Aortic smooth muscle cell (primary cell): Measurements from ENCODE around the gene SSC5D. TPM values are rescaled to one million over a fixed set of nuclear protein-coding genes. Genes with fewer than 3 reads are reported as not detected.

ENCODE experiments used
- total RNA-seq: library from RNA; depleted of rRNA; stranded (reverse); fragments of >200 nt; gene quantifications from 2 replicates; pipeline ENCODE4 v1.2.3, GENCODE V29; 2014

Gene SSC5D
- total RNA-seq = 12.8 and 30.4 TPM in 2 replicates

DNA sequence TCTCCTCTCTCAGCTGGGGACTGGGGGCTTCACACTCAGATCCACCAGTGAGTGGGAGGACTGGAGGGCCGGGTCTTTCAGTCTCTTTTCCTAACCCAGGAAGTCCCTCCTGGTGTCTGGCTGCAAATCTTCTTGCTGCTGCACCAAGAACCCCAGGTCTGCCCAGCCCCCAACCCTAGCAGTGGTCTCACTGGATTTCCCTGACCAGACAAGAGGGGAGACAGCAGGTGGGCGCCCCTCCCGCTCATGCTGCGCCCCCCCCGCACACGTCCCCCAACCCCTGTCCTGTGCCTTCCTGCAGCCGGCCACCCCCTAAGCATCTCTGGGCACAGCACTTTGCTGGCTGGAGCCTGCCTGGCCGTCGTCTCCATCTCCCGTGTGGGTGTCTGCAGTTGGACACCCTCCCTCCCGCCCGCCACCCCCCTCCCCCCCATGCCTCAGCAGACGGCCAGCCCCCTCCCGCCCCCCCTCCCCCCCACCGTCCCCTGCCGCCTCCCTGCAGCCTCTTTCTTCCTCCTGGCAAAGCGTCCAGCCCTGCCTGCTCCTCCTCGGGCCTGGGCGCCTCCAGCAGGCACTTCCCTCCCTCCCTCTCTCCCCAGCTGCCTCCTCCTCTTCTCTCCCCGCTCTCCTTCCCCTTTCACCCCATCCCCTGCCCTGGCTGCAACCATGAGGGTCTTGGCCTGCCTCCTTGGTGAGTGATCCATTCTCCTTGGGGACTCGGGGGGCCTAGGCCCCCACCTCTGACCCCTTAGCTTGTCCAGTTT lies at the start of gene SSC5D:
Gene SSC5D, plus strand, starts transcription at position 513 of the 764 bp plus-strand sequence. Its CDS starts 154 bp downstream, at position 667.

DNA sequence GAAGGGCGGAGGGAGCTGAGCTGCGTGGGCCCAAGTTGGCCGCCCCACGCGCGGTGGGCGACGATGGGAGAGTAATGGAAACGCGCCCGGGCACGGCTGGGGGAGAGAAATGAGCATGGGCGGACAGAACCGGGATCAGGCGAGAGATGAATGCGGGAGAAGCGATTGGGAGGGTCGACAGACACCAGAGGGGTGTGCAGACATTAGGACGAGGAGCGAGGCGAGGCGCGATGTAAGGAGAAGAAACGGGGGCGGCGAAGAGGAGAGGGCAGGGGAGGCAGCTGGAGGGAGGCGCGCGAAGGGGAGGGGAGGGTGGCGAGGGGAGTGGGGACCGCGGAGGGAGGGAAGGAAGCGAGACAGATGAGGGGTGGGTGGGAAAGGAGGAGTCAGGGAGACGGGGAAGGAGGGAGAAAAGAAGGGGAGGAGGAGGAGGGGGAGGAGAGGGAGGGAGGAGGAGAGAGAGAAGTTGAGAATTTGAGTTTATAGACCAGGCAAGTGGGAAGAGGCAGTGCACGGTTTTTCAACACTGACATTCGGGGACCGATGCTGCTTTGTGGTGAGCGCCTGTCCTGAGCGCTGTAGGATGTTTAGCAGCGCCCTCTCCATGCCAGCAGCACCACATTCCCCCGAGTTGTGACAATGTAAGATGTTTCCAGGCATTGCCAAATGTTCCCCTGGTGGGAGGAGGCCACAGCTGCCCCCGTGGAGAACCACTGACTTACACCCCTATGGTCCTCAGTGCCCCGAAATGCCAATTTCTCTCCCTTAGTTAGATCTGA lies 45.0 kb upstream of the SSC5D start, which contains the start of gene SHISA7:
Gene SHISA7, minus strand, starts transcription at position 256 of the 779 bp plus-strand sequence. CDS start 437 bp downstream, outside the sequence.

DNA sequence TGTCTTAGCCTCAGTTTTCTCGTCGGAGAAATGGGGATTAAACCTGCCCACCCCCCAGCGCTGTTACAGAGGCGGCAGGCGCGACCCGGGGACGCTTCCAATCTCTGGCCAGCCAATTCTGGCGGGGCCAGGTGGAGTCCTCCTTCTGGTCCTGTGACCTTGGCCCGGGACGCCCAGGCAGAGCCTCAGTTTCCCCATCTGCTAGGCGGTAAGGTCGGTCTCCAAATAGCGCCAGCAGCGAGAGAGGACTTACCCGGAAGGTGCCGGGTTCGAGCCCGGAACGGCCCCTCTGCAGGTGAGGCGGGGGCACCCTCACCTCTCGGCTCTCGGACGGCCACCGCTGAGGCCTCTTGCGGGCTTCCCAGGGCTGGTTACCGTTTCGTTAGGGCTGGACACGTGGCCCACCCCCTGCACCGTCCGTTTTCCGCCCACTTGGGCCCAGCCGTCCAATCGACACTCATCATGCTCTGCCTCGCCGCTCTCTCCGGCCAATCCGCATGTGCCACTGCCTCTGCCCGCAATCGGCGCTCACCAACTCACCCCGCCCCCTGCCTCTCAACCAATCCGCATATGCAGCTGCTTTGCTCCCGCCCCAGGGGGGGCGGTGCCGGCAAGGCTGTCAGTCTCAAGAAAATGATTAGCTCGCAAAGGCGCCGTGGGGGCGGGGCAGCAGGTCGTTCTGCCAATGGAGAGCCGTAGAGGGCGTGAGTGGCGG lies 26.8 kb upstream of the SSC5D start, which contains the start of gene ISOC2:
Gene ISOC2, minus strand, starts transcription at position 384 of the 715 bp plus-strand sequence. CDS start 5,156 bp downstream, outside the sequence.

DNA sequence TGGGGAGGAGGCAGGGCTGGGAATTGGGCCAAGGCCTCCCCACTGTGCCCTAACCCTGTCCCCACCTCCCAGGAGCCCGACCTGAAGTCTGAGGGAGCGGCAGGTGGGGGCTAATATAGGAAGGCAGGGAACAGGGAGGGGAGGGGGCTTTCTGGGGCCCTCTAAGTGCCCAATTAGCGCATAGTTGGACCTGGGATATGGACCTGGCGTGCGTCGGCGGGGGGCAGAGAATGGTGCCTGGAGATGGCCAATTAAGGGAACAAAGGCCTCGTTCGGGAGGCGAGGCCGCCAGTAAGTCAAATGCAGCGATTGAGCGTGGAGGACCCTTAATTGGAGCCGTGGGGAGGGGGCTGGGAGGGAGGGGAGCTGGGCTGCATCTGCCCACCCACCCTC lies 23.6 kb upstream of the SSC5D start, which contains the start of gene C19orf85:
Gene C19orf85, minus strand, starts transcription at position 90 of the 393 bp plus-strand sequence. CDS start 197 bp downstream, outside the sequence.

DNA sequence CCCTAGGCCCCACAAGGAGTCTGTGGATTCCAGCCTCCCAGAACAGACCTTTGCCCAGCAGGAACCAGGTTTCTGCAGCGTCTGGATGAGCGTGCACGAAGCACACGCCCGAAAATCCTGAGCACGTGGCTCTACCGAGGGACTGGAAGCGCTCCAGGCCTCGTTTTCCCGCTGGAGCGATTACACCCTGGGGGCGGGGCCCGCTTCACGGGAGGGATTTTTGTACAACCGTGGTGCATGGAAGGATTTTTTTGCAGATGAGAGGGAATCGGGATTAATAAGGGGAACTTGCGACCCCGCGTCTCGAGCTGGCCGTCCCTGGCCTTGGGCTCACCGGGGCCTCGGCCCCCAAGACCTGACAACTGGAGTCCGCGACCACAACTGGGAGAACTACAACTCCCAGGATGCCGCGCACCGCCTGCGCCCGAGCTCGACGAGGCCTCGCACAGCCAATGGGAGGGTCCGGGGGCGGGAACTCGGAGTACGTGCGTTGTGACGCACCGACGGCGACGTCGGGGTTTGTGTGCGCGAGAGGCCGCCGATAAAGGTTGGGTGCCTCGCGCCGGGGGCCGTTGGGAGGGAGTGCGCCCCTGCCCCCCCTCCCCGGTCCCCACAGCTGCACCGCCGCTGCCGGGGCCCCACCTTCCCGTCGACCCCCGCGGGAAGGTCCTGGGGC lies 12.0 kb upstream of the SSC5D start, which contains the start of gene ZNF628:
Gene ZNF628, plus strand, starts transcription at position 518 of the 676 bp plus-strand sequence. CDS start 3,294 bp downstream, outside the sequence.

DNA sequence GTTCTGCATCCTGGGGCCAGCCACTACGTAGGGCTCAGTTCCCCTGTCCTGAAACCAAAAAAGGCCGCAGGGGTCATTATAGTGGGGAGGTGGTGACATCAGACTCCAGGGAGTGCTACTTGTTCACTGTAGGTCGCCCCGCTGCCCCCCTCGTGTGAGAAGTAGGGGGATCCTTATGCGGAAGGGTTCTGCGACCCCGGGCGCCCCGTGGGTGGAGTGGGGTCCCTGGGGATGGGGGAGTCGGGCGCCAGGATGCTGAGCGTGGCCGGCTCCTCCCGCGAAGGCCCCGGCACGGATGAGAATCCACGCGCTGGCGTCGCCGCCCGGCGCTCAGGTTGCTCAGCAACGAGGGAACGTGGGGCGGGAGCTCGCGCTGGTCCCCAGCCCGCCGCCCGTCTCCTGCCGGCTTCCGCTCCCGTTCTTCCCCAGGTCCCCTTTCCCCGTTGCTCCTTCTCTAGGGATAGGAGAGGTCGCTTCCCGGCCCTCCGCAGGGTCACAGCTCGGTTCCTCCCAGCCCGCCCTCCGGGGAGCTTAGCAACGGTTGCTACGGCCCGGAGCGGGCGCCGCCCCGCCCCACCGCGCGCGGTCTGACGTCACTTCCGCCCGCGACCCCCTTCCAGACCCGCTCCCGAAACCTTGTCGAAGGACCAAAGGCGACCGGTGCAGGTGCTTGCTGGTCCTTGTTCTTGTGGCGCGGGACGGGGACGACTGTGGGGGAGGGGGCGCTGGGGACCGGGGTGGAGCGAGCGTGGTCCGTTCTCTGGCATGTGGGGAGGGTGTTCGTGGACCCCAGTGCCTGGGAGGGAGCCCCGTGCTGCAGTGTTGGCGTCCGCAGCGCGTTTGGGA lies 3.4 kb upstream of the SSC5D start, which contains the start of gene NAT14:
Gene NAT14, plus strand, starts transcription at position 596 of the 846 bp plus-strand sequence. CDS start 521 bp downstream, outside the sequence.

DNA sequence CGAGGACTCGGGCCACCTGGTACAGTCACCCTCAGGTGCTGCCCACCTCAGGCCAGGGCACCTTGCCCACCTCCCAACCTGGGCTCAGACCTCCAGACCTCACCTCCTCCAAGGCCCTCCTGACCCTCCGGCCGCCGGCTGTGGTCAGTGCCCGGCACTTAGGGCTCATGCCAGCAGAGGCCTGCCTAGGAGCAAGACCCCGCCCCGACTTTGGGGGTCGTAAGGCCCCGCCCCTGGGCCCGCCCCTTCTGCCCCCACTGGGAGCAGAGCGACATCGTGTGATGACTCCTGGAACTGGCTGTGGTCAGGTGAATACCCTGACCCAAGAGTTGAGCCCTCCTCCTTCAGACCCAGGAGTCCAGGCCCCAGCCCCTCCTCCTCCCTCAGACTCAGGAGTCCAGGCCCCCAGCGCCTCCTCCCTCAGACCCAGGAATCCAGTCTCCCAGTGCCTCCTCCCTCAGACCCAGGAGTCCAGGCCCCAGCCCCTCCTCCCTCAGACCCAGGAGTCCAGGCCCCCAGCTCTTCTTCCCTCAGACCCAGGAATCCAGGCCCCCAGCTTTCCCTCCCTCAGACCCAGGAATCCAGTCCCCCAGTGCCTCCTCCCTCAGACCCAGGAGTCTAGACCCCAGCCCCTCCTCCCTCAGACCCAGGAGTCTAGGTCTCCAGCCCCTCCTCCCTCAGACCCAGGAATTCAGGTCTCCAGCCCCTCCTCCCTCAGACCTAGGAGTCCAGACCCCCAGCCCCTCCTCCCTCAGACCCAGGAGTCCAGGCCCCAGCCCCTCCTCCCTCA lies 48.9 kb downstream of the SSC5D start, which contains the start of gene SBK2:
Gene SBK2, minus strand, starts transcription at position 183 of the 790 bp plus-strand sequence. CDS start 839 bp downstream, outside the sequence.

DNA sequence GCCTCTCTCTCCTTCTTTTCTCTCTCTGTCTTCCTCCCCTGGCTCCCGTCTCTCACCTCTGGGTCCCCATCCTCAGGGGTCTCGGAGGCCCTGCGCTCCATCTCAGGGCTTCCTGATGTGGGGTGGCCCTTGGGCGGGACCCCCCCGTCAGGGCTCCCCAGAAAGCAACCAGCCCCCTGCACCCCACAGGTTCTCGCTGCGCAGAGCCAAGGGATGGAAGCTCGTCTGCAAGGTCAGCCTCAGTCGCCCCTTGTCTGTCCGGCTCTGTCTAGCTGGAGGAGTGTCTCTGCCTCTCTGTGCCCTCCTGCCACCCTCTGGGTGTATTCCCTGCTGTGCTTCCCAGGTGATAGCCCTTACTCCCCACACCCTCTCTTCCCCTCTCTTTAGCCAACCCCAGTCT lies 57.2 kb downstream of the SSC5D start, which contains the start of gene SBK3:
Gene SBK3, minus strand, starts transcription at position 101 of the 400 bp plus-strand sequence. Its CDS starts 0 bp downstream, at position 101.

Other genes starting within 250 kb of the SSC5D start
- gene PPP6R1, start 229.4 kb upstream of the SSC5D start, total RNA-seq = 27.7 and 30.8 TPM in 2 replicates
- 17.0 and 21.7 TPM in 2 replicates for gene HSPBP1, start 208.3 kb upstream of the SSC5D start, total RNA-seq
- gene BRSK1, start 204.4 kb upstream of the SSC5D start, total RNA-seq = 6.7 and 7.6 TPM in 2 replicates
- not detected in 2 replicates for gene TMEM150B, start 163.1 kb upstream of the SSC5D start, total RNA-seq
- gene KMT5C, start 148.6 kb upstream of the SSC5D start, total RNA-seq = 4.8 and 6.7 TPM in 2 replicates
- not detected in 2 replicates for gene COX6B2, start 133.7 kb upstream of the SSC5D start, total RNA-seq
- gene GARIN5B, start 125.2 kb upstream of the SSC5D start, total RNA-seq = not detected in 2 replicates
- 1.1 and 14.9 TPM in 2 replicates for gene IL11, start 118.0 kb upstream of the SSC5D start, total RNA-seq
- gene TMEM190, start 111.6 kb upstream of the SSC5D start, total RNA-seq = not detected in 2 replicates
- 0.12 and 0.26 TPM in 2 replicates for gene TMEM238, start 104.1 kb upstream of the SSC5D start, total RNA-seq
- gene RPL28, start 102.5 kb upstream of the SSC5D start, total RNA-seq = 153 and 182 TPM in 2 replicates
- 73.4 and 105 TPM in 2 replicates for gene UBE2S, start 80.6 kb upstream of the SSC5D start, total RNA-seq
- gene SHISA7, start 45.1 kb upstream of the SSC5D start, total RNA-seq = not detected in 2 replicates
- gene ISOC2, start 26.8 kb upstream of the SSC5D start, total RNA-seq = 49.1 and 52.8 TPM in 2 replicates
- not detected in 2 replicates for gene C19orf85, start 23.7 kb upstream of the SSC5D start, total RNA-seq
- 0.66 and 0.87 TPM in 2 replicates for gene ZNF628, start 11.8 kb upstream of the SSC5D start, total RNA-seq
- gene NAT14, start 3.2 kb upstream of the SSC5D start, total RNA-seq = 13.7 and 14.4 TPM in 2 replicates
- not detected in 2 replicates for gene SBK2, start 48.7 kb downstream of the SSC5D start, total RNA-seq
- 0.19 TPM in 1 of 2 replicates, not detected in the other for gene SBK3, start 57.1 kb downstream of the SSC5D start, total RNA-seq
- 2.1 and 3.0 TPM in 2 replicates for gene ZNF579, start 92.4 kb downstream of the SSC5D start, total RNA-seq
- 1.9 and 2.1 TPM in 2 replicates for gene FIZ1, start 111.1 kb downstream of the SSC5D start, total RNA-seq
- 10.1 and 11.9 TPM in 2 replicates for gene ZNF524, start 111.9 kb downstream of the SSC5D start, total RNA-seq
- gene ZNF865, start 117.2 kb downstream of the SSC5D start, total RNA-seq = 0.66 and 1.3 TPM in 2 replicates
- gene ZNF784, start 136.1 kb downstream of the SSC5D start, total RNA-seq = 3.6 and 3.9 TPM in 2 replicates
- 5.5 and 5.8 TPM in 2 replicates for gene ZNF580, start 152.6 kb downstream of the SSC5D start, total RNA-seq
- gene ZNF581, start 155.2 kb downstream of the SSC5D start, total RNA-seq = 11.4 and 13.4 TPM in 2 replicates
- gene CCDC106, start 159.8 kb downstream of the SSC5D start, total RNA-seq = 8.9 and 9.5 TPM in 2 replicates
- gene U2AF2, start 166.6 kb downstream of the SSC5D start, total RNA-seq = 87.6 and 108 TPM in 2 replicates
- gene EPN1, start 186.8 kb downstream of the SSC5D start, total RNA-seq = 44.5 and 80.6 TPM in 2 replicates
- gene NLRP9, start 250.0 kb downstream of the SSC5D start, total RNA-seq = not detected in 2 replicates